Tibial nerve (tissue), 3 donors: ENCODE results near the gene CARMIL1.

Experiments used
- POLR2A ChIP-seq, 2 donors: fragments of 450-650 bp; IDR thresholded peaks; one replicate each; pipeline ENCODE4 v1.6.1; 2017; ENCODE audit warnings: antibody characterized with exemption in 2 of 2, mild to moderate bottlenecking in 2 of 2, moderate library complexity in 2 of 2
- TF ChIP-seq, protein P1 (sequence below), 5 experiments: fragments of 200-600 bp in 3 of 5; fragments of 450-650 bp in 2 of 5; sonication (generic) in 3 of 5; IDR thresholded peaks; one replicate each; pipeline ENCODE4 v1.5.1; 2016 to 2019; ENCODE audit warnings: antibody characterized with exemption in 5 of 5, mild to moderate bottlenecking in 3 of 5, moderate library complexity in 2 of 5

DNA sequence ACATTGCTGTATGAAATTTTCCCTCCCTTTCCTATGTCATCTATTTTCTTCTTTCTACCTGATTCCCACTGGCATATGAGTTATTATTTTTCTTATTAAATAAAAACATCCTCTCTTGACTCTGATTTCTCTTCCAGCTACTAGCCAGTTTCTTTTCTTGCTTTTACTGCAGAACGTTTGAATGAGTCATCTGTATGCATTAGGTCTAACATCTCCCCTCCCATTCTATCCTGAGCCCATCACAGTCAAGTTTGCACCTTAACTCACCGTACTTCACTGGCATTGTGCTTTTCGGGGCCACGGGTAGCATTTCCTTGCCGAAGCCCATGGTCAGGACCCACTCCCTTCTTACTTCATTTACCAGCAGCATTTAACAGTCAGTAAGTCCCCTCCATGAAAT lies 65.7 kb downstream of the CARMIL1 start:
- TF ChIP-seq POLR2A (IDR thresholded peaks at IDR 0.05): no peak
- TF ChIP-seq, protein P1, sequence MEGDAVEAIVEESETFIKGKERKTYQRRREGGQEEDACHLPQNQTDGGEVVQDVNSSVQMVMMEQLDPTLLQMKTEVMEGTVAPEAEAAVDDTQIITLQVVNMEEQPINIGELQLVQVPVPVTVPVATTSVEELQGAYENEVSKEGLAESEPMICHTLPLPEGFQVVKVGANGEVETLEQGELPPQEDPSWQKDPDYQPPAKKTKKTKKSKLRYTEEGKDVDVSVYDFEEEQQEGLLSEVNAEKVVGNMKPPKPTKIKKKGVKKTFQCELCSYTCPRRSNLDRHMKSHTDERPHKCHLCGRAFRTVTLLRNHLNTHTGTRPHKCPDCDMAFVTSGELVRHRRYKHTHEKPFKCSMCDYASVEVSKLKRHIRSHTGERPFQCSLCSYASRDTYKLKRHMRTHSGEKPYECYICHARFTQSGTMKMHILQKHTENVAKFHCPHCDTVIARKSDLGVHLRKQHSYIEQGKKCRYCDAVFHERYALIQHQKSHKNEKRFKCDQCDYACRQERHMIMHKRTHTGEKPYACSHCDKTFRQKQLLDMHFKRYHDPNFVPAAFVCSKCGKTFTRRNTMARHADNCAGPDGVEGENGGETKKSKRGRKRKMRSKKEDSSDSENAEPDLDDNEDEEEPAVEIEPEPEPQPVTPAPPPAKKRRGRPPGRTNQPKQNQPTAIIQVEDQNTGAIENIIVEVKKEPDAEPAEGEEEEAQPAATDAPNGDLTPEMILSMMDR (IDR thresholded peaks at IDR 0.05): no peak
